GM18867 (cell line): ENCODE measurements around the gene SMIM44.
"Not testable (repeated sequence)": the region's sequence is repeated elsewhere in the genome, so short reads cannot be mapped to it uniquely, and the experiment has no call there.

ENCODE experiments used
- ATAC-seq: cut with Tn5 transposase; IDR thresholded peaks from one replicate; pipeline ENCODE4 v1.9.1; 2021; ENCODE audit warnings: mild to moderate bottlenecking, moderate library complexity; ENCODE audit not compliant: unreplicated experiment

SMIM44 gene

DNA sequence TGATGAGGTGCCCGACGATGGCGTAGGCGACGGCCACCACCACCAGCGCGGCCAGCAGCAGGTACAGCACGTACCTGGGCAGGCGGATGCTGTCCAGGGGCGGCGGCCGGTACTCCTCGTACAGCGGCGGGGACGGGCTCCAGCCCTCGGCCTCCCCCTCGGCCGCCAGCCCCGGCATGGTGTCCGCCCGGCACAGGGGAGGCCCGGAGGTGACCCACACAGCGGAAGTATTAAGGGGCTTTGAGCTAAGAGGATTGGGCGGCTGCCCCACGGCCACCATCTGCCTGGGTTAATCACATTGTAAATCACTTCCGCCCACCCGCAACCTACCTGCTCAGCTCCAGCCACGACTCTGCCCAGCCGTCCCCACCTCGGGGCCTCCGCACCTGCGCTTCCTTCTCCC lies at the start of gene SMIM44:
TSS of gene SMIM44 (minus strand) at position 216 of the 403 bp plus-strand sequence. CDS start at position 178, 38 bp downstream.
- no peak for ATAC-seq

DNA sequence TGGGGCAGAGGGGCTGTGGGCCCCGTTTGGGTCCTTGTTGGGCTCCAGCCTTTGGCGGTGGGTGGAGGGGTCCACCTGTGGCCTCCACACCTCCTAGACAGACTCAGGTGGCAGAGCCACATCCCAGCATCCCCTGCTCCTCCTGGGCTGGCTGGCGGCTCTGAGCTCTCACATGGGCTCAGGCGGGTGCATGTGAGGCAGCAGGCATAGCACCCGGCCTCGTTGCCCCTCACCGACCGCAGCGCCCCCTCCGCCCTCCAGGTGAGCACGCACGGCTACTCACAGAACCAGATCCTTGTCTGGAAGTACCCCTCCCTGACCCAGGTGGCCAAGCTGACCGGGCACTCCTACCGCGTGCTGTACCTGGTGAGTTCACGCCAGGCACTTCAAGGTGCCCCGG lies 49.8 kb upstream of the SMIM44 start:
- no peak for ATAC-seq

DNA sequence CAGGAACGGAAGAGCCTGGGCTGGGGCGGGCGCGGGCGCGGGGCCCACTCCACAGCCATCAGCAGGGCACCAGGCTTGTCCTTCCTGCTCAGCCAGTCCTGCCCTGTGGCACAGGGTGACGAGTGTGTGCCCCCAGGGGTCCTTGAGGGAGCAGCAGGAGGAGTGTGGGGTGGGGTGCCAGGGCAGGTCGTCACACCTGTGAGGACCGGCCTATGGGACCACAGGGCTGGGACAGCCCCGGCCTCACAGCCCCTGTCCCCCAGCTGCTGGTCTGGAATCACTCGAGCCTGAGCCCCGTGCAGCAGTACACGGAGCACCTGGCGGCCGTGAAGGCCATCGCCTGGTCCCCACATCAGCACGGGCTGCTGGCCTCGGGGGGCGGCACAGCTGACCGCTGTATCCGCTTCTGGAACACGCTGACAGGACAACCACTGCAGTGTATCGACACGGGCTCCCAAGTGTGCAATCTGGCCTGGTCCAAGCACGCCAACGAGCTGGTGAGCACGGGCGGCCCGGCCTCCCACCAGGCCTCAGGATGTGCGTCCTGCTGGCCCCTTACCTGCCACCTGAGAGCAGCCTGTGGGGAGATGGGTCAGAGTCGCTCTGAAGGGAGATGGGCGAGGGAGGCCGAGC lies 49.0 kb upstream of the SMIM44 start:
- ATAC-seq = no peak

DNA sequence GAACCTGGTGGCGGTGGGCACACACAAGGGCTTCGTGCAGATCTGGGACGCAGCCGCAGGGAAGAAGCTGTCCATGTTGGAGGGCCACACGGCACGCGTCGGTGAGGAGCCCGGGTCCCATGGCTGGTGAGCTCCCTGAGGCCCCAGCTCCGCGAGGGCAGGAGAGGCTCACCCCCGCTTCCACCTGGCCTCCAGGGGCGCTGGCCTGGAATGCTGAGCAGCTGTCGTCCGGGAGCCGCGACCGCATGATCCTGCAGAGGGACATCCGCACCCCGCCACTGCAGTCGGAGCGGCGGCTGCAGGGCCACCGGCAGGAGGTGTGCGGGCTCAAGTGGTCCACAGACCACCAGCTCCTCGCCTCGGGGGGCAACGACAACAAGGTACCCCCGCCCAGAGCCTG lies 48.5 kb upstream of the SMIM44 start:
- no peak for ATAC-seq

DNA sequence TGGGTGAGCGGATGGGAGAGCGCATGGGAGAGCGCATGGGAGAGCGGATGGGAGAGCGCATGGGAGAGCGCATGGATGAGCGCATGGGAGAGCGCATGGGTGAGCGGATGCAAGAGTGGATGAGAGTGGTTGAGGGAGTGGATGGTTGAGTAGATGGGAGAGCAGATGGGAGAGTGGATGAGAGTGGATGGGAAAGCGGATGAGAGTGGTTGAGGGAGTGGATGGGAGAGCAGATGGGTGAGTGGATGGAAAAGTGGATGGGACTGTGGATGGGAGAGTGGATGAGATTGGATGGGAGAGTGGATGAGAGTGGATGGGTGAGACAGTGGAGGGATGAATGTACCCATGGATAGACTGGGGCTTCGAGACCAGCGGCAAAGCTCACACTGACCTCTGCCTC lies 47.1 kb upstream of the SMIM44 start:
- ATAC-seq = no peak

DNA sequence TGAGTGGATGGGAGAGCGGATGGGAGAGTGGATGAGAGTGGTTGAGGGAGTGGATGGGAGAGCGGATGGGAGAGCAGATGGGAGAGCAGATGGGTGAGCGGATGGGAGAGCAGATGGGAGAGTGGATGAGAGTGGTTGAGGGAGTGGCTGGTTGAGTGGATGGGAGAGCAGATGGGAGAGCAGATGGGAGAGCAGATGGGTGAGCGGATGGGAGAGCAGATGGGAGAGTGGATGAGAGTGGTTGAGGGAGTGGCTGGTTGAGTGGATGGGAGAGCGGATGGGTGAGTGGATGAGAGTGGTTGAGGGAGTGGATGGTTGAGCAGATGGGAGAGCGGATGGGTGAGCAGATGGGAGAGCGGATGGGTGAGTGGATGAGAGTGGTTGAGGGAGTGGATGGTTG lies 46.1 kb upstream of the SMIM44 start:
- ATAC-seq = not testable (repeated sequence)

DNA sequence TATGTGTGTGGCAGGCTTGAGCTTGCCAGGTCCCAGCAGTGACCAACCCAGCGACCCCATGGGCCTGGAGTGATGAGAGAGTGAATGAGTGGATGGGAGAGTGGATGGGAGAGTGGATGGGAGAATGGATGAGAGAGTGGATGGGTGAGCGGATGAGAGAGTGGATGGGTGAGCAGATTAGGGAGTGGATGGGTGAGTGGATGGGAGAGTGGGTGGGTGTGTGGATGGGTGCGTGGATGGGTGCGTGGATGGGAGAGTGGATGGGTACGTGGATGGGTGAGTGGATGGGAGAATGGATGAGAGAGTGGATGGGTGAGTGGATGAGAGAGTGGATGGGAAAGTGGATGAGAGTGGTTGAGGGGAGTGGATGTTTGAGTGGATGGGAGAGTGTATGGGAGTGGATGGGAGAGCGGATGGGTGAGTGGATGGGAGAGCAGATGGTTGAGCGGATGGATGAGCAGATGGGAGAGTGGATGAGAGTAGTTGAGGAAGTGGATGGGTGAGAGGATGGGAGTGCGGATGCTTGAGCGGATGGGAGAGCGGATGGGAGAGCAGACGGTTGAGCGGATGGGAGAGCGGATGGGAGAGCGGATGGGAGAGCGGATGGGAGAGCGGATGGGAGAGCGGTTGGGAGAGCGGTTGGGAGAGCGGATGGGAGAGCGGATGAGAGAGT lies 45.4 kb upstream of the SMIM44 start:
- ATAC-seq = no peak

DNA sequence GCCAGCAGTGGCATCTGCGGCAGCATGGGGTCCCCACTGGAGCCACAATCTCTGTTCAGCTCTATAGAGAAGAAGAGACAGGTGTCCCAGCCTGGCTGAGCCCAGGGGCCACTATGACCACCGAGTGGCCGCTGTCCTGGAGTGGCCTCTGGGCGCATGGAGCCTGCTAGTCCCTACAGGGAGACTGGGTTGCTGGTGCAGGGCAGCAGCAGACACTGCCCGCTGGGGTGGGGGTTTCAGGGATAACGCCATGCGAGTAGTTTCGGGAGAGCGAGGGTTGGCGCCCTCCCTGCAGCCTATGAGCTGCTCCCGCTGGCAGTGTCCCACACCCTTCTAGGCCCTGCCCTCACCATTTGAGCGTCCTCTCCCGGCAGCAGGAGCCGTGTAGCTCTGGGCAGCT lies 44.8 kb upstream of the SMIM44 start:
- ATAC-seq = no peak

DNA sequence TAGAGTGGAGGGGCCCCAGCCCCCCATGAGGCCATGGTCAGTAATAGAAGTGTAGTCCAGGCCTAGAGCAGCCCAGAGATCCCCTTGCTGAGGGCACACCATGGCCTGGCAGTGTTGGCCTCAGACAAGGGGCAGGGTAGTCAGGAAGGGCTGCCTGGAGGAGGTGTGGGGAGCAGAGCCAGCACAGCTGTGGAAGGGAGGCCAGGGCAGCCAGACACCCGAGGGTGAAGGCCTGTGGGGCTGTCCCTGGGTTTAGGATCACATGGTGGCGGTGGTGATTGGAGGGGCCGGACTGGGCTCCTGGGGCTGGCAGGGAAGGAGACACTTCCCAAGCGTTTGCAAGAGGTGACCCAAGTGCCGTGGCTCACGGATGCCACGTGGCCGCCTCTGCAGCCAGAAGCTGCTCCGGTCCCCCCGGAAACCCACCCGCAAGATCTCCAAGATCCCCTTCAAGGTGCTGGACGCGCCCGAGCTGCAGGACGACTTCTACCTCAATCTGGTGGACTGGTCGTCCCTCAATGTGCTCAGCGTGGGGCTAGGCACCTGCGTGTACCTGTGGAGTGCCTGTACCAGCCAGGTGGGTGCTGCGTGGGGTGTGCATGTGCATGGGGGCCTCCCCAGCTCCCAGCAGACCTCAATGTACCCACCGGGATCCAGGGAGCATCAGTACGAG lies 44.1 kb upstream of the SMIM44 start:
- no peak for ATAC-seq

DNA sequence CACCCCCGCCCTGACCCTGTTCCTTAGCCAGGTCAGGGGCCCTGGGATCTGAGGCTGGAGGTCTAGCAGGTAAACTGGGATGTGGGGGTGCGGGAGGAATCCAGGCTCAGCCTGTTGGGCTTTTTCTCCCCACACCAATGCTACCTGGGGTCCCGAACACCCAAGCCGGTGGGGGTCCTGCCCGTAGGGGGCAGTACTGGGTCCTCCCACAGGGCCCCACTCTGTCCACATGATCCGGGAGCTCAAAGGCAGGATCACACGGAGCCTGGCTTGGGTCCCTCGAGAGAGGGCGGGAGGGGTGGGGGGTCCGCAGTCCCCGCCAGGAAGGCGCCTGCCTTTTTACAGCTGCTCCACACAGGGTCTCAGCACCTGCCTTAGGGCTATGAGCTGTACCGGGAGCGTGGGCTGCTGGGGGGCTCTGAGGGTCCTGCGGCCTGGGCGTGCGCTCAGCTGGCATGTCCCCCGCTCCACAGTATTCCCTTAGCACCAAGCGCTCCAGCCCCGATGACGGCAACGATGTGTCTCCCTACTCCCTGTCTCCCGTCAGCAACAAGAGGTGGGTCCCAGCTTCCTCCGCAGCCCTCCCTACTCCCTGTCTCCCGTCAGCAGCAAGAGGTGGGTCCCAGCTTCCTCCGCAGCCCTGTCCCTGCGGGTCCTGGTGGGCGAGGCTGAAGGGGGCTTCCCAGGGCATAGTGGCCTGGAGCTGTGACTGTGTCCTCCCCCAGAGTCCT lies 43.4 kb upstream of the SMIM44 start:
- ATAC-seq = no peak

DNA sequence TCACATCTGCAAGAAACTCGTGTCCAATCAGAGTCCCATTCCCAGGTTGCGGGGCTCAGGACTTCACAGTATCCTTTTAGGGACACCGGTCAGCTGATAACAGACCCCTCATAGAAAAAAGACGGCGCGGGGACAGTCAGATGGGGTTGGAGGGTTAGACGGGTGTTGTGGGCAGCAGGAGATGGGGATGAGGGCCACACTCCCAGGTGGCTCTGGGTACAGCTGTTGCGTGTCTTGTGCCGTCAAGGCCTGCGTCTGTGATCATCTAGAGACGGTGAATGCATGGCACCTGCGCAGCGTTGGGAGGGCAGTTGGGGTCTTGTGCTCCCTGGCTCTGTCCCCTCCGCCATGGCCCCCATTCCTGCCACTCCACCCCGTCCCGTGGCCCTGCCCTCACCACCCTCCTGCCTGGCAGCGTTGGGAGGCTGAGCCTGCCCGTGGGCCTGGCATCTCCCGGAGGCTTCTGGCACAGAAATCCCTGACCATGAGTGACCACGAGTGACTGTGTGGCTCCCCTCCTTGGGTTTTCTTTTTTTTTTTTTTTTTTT lies 41.7 kb upstream of the SMIM44 start:
- ATAC-seq = no peak

DNA sequence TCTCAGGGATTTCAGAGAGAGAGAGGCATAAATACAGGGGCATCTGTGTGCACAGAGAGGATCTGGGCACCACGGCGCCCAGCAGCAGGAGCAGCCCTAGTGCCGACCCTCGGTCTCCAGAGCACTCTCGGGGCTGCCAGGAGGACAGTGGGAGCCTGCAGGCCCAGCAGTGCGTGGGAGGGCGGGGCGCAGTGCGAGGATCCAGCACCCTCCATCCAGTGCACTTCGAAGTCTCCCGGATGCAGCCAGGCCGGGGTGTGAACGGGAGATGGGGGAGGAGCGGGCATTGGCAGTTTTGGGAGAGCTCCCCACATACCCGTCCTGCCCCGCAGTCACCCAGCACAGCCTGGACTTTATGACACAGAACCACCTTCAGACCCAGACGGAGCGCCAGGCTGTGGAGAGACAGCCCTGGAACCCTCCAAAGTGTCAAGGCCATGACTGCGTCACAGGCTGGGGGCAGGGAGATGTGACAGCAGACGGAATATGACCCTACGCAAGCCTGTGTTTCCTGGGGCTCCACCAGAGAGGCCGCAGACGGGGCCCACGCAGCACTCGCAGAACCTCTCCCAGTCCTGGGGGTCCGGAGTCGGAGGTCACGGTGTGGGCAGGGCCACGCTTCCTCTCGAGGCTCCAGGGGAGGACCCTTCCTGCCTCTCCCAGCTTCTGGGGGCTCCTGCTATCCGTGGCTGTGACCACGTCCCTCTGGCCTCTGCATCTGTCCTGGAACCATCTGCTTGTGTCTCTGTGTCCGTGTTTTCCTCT lies 41.0 kb upstream of the SMIM44 start:
- ATAC-seq = no peak

DNA sequence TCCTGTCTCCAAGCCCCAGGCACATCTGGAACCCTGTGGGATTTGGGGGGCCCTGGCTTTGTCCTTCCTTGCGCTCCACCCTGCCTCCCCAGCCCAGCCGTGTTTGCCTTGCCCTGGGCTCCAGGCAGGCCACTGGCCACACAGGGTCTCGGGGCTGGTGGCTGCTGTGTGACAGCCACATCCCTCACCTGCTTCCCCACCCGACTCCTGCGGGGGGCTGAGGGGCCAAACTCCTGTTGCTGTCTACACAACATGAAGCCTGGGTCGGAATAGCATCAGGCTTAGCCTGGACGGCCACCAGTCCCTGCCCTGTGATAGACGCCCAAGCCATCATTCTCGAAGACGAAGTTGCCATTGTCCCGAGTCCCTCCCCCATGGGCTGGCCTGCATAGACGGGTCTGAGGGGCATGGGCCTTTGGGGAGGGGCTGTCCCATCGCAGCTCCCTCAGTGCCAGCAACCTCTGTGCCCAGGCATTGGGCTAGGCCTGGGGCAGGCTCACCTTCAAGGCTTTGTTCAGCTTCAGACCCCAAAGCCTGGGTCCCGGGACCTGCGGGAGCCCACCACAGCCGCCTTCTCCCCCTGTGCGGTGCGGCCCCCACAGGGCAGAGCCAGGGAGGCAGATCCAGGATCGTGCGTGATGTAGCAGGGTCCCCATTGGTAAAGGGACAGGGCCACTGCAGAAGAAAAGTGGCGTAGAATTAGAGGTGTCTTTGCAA lies 40.3 kb upstream of the SMIM44 start:
- no peak for ATAC-seq

DNA sequence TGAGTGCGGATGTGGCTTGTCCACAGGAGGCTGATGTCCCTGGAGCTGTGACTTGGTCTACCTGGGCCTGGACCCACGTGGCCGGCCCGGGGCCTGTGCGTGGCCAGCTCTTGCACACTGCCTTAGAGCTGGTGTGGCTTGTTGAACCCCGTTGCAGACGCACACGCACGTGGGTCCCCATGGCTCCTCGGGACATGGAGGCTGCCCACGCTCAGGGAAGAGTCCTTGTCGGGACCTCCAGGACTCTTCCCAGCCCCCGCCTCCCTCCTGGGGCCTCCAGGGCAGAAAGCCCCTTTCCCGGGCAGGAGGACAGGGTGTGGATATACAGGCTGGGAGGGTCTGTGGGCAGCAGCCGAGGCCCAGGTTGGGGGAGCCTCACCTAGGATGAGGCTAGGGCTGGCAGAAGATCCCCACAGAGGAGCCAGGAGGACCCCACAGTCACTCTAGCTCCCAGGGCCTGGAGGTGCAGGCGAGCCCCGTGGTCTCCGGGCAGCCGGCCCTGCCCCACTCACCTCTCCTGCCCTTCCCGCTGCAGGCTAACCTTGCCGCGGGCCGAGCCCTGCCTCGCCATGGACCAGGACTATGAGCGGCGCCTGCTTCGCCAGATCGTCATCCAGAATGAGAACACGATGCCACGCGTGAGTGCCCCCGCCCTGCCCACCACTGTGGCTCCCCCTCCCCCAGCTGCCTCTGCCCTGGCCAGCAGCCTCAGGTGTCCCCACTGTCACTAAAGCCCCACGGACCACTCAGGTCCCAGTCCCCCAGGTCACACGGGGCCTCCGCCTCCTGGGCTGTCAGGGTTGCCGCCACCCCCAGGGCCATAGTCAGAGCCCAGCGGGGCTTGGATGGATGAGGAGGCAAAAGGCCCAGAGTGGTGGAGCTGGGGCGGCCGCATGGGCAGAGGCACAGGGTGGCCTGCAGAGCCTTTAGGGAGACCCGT lies 39.5 kb upstream of the SMIM44 start:
- no peak for ATAC-seq

DNA sequence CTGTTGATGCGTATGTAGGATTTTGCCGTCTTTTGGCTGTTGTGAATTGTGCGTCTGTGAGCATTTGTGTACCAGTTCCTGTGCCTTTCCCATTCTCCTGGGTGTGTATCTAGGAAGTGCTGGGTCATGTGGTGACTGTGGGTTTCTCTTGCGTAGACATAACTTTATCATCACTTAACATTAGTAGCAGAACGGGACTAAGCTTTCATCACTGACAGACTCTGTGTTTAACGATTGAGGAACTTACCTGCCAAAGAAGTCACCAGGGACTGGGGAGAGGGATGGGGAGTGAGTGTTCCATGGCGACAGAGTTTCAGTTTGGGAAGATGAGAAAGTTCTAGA lies 37.8 kb upstream of the SMIM44 start:
- ATAC-seq = no peak

DNA sequence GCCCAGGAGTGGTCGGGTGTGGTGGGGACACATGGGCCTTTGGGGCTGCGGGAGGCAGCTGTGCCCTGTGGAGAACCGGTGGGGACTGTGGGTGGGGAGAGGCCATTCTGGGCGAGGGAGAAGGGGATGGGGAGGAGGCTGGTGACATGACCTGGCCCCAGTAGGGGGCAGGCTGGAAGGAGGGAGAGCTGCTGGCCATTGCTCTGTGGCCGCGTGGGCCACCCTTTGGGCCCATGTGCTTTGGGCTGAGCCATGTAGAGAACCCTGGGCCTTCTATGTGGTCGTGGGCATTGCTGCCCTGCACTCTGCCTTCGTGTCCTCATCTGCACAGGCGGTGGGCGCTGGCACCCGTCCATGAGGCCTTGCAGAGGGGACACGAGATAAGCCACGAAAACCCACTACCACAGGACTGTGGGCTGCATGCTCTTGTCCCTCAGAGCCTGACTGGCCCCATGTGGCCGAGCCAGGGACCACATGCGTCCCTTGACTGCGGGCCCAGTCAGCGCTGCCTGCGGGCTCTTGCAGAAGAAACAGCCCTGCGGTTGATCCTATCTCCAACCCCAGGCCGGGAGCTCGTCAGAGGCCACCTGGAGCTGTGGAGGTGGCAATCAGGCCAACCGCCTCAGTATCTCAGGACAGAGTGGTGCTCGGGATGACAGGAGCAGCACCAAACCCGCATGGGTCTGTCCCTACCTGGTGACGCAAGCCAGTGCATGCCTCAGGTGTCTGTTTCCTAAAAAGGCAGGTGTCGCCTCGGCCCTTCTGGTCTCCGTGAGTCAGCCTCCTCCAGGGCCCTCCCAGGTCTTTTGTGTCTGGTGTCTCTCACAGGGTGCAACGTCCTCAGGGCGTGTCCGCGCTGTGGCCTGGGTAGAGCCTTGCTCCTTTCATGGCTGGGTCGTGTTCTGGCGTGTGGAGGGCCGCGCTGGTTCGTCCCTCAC lies 37.2 kb upstream of the SMIM44 start:
- no peak for ATAC-seq

DNA sequence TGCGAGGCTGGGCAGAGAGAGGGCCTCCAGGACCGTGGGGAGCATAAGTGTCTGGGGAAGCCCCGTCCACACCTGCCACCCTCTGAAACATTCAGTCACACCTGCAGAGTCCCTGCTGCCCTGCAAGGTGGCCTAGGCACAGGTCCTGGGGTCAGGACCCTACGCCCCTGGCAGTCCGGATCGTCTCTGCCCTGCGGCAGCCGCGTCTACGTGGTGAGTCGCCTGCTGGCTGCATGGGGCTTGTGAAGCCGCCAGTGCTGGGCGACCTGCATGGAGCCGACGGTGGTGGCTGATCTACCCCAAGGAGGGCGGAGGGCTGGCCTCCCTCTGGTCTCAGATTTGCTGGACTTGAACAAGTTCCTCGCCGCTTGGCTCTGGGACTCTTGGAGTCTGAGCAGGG lies 35.9 kb upstream of the SMIM44 start:
- ATAC-seq = no peak

DNA sequence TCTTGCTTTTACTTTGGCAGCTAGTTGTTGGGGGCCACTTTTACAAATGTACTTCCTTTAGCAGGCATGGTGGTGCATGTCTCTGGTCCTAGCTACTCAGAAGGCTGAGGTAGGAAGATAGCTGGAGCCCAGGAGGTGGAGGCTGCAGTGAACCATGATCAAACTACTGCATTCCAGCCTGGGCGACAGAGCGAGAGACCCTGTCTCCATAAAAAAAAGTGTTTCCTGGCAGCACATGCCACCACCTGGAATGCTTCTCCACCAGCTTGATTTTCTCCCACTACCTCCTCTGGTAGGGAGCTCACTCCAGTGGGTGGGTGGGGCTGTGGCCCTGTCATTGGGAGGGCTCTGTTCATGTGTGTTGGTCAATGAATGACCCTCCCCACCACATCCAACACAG lies 35.4 kb upstream of the SMIM44 start:
- ATAC-seq = no peak
